22Rv1 (cell line): ENCODE measurements around the gene TGFBR2.

Source experiments
- CTCF ChIP-seq: fragments of 450-650 bp; IDR thresholded peaks from 2 replicates; pipeline ENCODE4 v1.5.1; 2017; ENCODE audit warnings: mild to moderate bottlenecking
- ZFX ChIP-seq: fragments of 450-650 bp; IDR thresholded peaks from 2 replicates; pipeline ENCODE4 v1.6.1; 2017; ENCODE audit warnings: antibody characterized with exemption, borderline replicate concordance

- no peak for TF ChIP-seq CTCF
- TF ChIP-seq ZFX: no peak
These were observed 19.5 kb upstream of the TGFBR2 start for GRCh38 chr3:30586806-30587486.
